ENCODE results near the gene TRPM2. TPM values are rescaled to one million over a fixed set of nuclear protein-coding genes. Genes with fewer than 3 reads are reported as not detected.

TRPM2 gene
- total RNA-seq, 4 donors from 2014 or later: 0.15 to 0.52 (median 0.44) TPM

DNA sequence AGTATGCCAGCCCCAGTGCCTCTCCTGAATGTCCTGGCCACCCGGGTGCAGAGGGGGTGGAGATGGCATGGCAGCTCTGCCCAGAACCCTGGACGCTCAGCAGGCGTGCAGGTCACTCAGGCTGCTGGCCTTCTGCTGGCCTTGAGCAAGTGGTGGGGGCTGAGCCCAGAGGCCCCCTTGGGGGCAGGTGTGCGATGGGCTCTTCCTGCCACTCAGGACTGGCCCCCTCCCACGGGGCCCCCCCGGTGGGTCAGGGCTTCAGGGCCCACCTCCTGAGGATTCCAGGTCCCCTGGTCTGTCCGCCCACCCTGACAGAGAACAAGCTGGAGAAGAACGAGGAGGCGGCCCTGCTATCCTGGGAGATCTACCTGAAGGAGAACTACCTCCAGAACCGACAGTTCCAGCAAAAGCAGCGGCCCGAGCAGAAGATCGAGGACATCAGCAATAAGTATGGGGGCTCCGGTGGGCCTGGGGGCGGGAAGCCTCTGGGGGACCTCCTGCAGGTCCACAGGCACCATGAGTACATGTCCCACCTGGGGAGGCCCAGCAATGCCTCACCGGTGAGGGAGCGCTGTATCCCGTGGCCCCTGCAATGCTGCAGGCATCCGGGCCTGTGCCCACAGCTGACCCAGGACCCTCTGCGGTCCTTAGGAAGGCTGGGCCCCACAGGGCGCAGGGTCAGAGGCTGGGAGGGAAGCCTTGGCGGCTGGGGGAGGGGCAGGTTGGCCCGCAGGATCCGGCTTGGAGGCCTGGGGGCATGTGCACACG lies 64.9 kb downstream of the TRPM2 start:
- Histone ChIP-seq H3K27me3 (peaks cover 3 to 21% (median 14%) of the 10 kb centered on the region in 3 donors), H3K9me3 (no peaks in the 10 kb centered on the region), H3K27ac (no peak overlapping the region), H3K4me3 (no peak overlapping the region), H3K36me3 (no peaks in the 10 kb centered on the region), H3K4me1 (no peaks in the 10 kb centered on the region)
- TF ChIP-seq, protein P1, sequence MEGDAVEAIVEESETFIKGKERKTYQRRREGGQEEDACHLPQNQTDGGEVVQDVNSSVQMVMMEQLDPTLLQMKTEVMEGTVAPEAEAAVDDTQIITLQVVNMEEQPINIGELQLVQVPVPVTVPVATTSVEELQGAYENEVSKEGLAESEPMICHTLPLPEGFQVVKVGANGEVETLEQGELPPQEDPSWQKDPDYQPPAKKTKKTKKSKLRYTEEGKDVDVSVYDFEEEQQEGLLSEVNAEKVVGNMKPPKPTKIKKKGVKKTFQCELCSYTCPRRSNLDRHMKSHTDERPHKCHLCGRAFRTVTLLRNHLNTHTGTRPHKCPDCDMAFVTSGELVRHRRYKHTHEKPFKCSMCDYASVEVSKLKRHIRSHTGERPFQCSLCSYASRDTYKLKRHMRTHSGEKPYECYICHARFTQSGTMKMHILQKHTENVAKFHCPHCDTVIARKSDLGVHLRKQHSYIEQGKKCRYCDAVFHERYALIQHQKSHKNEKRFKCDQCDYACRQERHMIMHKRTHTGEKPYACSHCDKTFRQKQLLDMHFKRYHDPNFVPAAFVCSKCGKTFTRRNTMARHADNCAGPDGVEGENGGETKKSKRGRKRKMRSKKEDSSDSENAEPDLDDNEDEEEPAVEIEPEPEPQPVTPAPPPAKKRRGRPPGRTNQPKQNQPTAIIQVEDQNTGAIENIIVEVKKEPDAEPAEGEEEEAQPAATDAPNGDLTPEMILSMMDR (IDR thresholded peaks at IDR 0.05 in 4 of 5, conservative IDR thresholded peaks at IDR 0.05 in 1 of 5): no peak
- TF ChIP-seq POLR2A (IDR thresholded peaks at IDR 0.05): no peak
- DNase-seq (peak in 1 of 2 donors; percentile 3), ATAC-seq (no peak)
- intact Hi-C loops (cut with DNase I; ENCODE audit: low total_unique reads): no loop called here
- in situ Hi-C loops (cut with MboI; ENCODE audit: low sequenced_read_pairs in 4 of 4): no loop called here

DNA sequence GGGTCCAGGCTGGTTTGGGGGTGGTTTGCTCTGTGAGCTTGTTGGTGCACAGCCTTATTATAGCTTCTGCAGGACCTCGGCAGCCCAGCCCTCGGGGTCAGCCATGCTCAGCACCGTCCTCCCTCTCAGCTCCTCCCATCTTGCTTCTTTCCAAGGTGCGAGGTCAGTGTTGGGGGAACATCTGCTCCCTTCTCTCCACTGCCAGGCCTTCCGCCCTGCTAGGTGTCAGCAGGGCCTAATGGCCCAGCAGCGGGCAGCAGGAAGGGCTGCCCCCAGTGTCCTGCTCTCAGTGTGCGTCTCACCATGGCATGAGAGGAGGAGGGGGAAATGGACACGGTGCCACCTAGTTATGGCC lies 65.4 kb downstream of the TRPM2 start:
- H3K4me3 ChIP-seq: no peak overlapping the region
- no peaks in the 10 kb centered on the region for H3K36me3 ChIP-seq
- no peaks in the 10 kb centered on the region for H3K9me3 ChIP-seq

DNA sequence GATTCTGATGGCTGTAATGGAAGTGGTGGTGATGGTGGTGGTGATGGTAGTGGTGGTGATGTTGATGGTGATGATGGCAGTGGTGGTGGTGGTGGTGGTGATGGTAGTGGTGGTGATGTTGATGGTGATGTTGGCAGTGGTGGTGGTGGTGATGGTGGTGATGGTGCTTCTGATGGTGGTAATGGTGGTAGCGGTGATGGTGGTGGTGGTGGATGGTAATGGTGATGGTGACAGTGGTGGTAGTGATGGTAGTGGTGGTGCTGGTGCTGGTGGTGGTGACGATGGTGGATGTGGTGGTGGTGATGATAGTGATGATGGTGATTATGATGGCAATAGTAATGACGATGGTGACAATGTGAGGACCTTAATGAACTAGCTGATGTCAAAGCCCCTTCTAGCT lies 66.3 kb downstream of the TRPM2 start:
- no peak for TF ChIP-seq POLR2A (IDR thresholded peaks at IDR 0.05)
- TF ChIP-seq, protein P1 (IDR thresholded peaks at IDR 0.05 in 4 of 5, conservative IDR thresholded peaks at IDR 0.05 in 1 of 5): no peak
- Histone ChIP-seq H3K27me3 (peaks cover 3 to 19% (median 11%) of the 10 kb centered on the region in 3 donors), H3K4me3 (no peak overlapping the region), H3K27ac (no peak overlapping the region), H3K4me1 (no peaks in the 10 kb centered on the region), H3K36me3 (no peaks in the 10 kb centered on the region), H3K9me3 (no peaks in the 10 kb centered on the region)
- intact Hi-C loops (cut with DNase I; ENCODE audit: low total_unique reads): no loop called here
- DNase-seq: no peak
- in situ Hi-C loops (cut with MboI; ENCODE audit: low sequenced_read_pairs in 4 of 4): no loop called here
- no peak for ATAC-seq

More for the DNA sequence above, 65.4 kb downstream of the TRPM2 start:
- intact Hi-C loops (cut with DNase I; ENCODE audit: low total_unique reads): no loop called here
- no peak for ATAC-seq
- Histone ChIP-seq H3K27me3 (peaks cover 3 to 21% (median 11%) of the 10 kb centered on the region in 3 donors), H3K27ac (no peak overlapping the region), H3K4me1 (no peaks in the 10 kb centered on the region)
- peak in 1 of 2 donors; percentile 7 for DNase-seq
- in situ Hi-C loops (cut with MboI; ENCODE audit: low sequenced_read_pairs in 4 of 4): no loop called here
- no peak for TF ChIP-seq POLR2A (IDR thresholded peaks at IDR 0.05)
- TF ChIP-seq, protein P1 (IDR thresholded peaks at IDR 0.05 in 4 of 5, conservative IDR thresholded peaks at IDR 0.05 in 1 of 5): no peak

DNA sequence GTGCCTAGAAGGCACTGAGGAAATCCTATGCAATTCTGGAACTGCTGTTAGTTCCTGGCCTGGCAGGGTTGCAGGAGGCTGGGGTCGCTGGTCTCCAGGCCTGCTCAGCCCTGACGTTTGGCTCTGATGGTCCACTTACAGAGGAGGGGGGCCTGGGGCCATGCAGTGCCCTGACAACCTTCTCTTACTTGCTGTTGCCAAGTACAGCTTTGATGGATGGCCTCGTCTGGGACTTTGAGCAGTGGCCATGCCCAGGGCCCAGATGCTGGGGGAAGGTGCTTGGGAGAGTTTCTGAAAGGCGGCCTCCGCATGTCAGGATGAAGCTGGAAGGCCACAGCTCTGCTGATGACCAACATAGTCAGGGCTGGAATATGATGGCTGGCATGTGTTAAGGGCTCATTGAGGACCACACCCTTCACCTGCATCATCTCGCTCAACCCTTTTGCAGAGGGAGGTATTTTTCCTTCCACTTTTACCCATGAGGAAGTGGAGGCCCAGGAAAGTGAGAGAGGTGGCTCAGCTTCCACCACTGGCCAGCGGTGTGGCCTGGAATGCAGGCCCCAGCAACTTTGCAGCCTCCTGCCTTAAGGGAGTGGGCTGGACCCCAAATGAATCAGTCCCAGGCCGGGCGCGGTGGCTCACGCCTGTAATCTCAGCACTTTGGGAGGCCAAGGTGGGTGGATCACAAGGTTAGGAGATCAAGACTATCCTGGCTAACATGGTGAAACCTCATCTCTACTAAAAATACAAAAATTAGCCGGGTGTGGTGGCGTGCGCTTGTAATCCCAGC lies 67.2 kb downstream of the TRPM2 start:
- in situ Hi-C loops (cut with MboI; ENCODE audit: low sequenced_read_pairs in 4 of 4) (no loop called here), intact Hi-C loops (cut with DNase I; ENCODE audit: low total_unique reads) (no loop called here)
- DNase-seq: peak; percentile 0 to 5
- H3K36me3 ChIP-seq: no peaks in the 10 kb centered on the region
- H3K27me3 ChIP-seq: peaks cover 0 to 9% (median 4%) of the 10 kb centered on the region in 3 donors
- no peak for ATAC-seq
- TF ChIP-seq, protein P1 (IDR thresholded peaks at IDR 0.05 in 4 of 5, conservative IDR thresholded peaks at IDR 0.05 in 1 of 5): no peak
- TF ChIP-seq POLR2A (IDR thresholded peaks at IDR 0.05): no peak
- no peaks in the 10 kb centered on the region for H3K4me1 ChIP-seq
- H3K27ac ChIP-seq: no peak overlapping the region
- no peaks in the 10 kb centered on the region for H3K9me3 ChIP-seq
- no peak overlapping the region for H3K4me3 ChIP-seq
